ENCODE data around the gene TMC3. TPM values are rescaled to one million over a fixed set of nuclear protein-coding genes. Genes with fewer than 3 reads are reported as not detected.

Gene TMC3
- total RNA-seq, 1 experiment from 2014 or later: not detected

DNA sequence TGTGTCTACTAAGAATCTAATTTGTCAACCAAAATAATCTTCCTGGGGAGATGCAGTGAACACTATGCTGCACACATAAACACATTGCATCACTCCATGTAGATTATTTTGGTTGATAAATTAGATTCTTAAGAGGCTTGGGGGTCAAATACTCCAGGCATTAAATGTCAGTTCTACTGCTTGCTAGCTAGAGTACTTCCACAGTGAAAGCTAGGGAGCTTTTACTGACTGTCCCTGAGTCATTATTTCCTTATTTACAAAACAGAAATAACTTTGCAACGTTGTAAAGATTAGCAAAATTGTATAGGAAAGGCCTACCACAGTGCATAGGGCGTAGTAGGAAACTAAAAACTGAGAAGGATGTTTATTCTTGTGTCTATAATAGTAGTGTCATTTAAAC is 12.9 kb upstream of the TMC3 start:
- in situ Hi-C loops (cut with HindIII; ENCODE audit: low sequenced_read_pairs): no loop called here
- DNase-seq (ENCODE audit: low spot score): no peak

DNA sequence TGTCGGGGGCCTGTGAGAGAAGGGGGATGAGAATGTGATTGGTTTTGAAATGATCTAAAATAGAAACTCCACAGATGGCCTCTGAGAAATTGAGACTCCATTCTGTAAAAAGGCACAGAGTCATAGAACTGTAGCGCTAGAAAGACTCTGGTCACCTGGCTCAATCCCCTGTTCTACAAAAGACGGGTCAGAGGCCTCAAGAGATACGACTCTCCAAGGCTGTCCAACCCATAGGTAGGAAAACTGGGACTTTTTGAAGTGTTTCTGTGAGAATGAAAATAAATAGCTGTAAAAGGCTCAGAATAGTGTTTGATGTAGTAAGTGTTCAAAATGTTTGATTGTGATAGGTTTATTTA is 11.7 kb upstream of the TMC3 start:
- in situ Hi-C loops (cut with HindIII; ENCODE audit: low sequenced_read_pairs): no loop called here
- no peak for DNase-seq (ENCODE audit: low spot score)

DNA sequence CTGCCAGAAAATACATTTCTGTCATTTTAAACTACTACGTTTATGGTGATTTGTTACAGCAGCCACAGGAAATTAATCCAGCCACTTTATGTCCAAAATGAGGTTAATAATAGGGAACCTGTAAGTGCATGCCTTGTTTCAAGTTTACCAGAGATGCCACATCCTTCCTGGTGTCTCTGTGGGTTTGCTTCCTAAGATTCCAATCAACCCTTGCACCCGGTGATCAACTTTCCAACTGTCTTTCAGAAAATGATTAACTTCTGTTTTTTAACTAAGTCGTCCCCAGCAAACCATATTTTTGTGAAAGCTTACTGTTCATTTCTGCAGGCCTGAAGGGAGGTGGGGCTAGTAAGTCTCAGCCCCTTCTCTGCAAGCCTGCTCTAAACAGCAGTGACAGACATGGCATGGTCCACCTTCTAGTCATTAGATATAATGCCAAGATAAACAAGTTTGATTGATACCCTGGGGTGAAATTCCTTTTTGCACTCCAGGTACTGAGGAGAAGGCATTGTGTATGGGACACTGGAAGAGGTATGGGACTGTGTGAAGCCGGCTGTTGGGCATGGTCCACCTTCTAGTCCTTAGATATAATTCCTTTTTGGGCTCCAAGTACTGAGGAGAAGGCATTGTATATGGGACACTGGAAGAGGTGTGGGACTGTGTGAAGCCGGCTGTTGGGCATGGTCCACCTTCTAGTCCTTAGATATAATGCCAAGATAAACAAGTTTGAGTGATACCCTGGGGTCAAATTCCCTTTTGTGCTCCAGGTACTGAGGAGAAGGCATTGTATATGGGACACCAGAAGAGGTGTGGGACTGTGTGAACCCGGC is 11.1 kb upstream of the TMC3 start:
- in situ Hi-C loops (cut with HindIII; ENCODE audit: low sequenced_read_pairs): no loop called here
- DNase-seq (ENCODE audit: low spot score): no peak

- in situ Hi-C loops (cut with HindIII; ENCODE audit: low sequenced_read_pairs): no loop called here
- no peak for DNase-seq (ENCODE audit: low spot score)
Measured at GRCh38 chr15:81381720-81382119, 7.7 kb upstream of the TMC3 start.

- no peak for DNase-seq (ENCODE audit: low spot score)
- in situ Hi-C loops (cut with HindIII; ENCODE audit: low sequenced_read_pairs): no loop called here
Measured at GRCh38 chr15:81380668-81381067, 6.7 kb upstream of the TMC3 start.

DNA sequence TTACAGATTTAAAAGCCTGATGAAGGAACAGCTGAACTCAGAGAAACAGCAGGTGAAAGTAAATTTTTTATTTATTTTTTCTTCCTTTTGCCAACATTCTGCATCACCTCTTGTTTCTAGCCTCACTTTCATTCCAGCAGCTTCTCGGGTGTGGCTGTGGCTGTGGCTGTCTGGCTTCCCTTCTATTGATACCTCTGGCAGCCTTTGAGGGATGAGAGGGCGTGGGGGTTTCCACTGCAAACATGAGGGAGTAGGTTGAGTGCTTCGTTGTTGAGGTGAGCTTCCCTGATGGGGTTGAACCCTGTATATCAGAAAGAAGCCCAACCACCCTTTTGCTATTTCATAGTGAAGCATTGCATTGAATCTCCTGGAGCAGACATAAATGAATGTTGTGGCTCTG is 6.2 kb upstream of the TMC3 start:
- DNase-seq (ENCODE audit: low spot score): no peak
- in situ Hi-C loops (cut with HindIII; ENCODE audit: low sequenced_read_pairs): no loop called here

GRCh38 chr15:81379269-81379668 is 5.3 kb upstream of the TMC3 start:
- DNase-seq (ENCODE audit: low spot score): no peak
- in situ Hi-C loops (cut with HindIII; ENCODE audit: low sequenced_read_pairs): no loop called here

GRCh38 chr15:81378443-81378842 is 4.4 kb upstream of the TMC3 start:
- in situ Hi-C loops (cut with HindIII; ENCODE audit: low sequenced_read_pairs): no loop called here
- DNase-seq (ENCODE audit: low spot score): no peak

GRCh38 chr15:81377871-81378270 is 3.9 kb upstream of the TMC3 start:
- DNase-seq (ENCODE audit: low spot score): no peak
- in situ Hi-C loops (cut with HindIII; ENCODE audit: low sequenced_read_pairs): no loop called here

DNA sequence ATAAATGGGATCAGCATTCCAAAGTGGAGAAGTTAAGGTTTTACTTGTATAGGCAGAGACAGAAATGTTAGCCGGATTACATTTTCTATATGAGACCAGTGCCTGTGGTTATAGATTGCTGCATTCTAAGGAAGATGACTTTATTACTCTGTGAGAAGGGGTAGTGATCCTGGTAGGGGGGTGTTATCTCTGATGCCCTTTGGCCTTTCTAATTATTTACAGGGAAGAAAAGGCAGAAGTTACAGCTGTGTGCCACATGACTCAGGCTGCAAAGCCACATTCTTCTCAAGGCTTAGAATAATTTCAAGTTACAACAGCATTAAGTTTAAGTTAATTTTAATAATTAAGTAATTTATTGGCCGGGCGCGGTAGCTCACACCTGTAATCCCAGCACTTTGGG is 2.2 kb upstream of the TMC3 start:
- DNase-seq (ENCODE audit: low spot score): no peak
- in situ Hi-C loops (cut with HindIII; ENCODE audit: low sequenced_read_pairs): no loop called here

GRCh38 chr15:81375461-81375860 is 1.4 kb upstream of the TMC3 start:
- DNase-seq (ENCODE audit: low spot score): peak; percentile 75
- in situ Hi-C loops (cut with HindIII; ENCODE audit: low sequenced_read_pairs): no loop called here

- no peak for DNase-seq (ENCODE audit: low spot score)
- in situ Hi-C loops (cut with HindIII; ENCODE audit: low sequenced_read_pairs): no loop called here
Measured at GRCh38 chr15:81373176-81373575, 837 bp downstream of the TMC3 start.

DNA sequence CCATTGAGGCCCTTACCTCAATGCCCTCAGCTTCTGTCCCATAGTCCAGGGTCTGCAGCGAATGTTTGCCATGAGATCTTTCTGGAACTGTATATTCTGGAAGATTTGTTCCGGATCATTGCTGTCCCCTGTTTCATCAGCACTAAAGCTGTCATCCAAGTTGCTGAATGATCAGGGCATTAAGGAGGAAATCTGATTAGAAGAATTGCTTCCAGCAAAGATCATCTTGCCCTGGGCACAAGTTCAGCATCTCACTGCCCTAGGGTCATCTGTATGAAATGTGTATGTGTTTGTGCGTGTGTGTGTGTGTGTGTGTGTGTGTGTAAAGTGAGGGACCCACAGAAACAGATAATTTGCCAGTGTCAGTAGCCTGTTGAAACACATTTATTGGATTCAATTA is 1.4 kb downstream of the TMC3 start:
- no peak for DNase-seq (ENCODE audit: low spot score)
- in situ Hi-C loops (cut with HindIII; ENCODE audit: low sequenced_read_pairs): no loop called here

DNA sequence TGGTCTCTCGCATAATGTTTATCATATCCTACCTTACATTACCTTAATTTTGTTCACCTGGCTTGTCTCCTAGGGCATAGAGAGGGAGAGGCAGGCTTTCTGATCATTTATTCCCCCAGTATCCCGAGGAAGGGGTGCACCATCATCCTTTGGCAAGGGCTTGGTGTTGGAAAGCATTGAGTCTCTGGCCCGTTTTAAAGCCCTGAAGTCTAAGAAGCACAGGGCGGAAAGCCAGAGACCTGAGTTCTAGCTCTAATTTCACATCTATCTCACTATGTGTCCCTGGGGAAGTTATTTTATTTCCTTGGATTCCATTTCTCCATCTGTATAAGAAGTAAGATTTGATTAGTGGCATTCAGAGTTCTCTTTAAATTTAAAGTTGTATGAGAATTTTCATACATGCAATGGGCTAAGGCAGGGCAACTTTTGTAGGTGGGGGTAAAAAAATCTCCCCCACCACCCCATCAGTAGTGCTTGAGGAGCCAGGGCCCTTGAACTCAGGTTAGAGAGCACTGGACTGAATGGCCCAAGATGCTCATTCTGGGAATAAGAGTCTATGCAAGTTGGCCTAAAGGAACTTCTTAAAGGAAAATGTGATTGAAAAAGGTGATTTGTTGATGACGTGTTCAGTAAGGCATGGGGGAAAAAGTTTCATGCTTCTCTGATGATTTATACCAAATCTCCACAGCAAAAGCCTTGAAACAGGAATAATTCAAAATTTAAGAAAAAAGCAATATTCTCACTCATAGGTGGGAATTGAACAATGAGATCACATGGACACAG is 10.1 kb downstream of the TMC3 start:
- in situ Hi-C loops (cut with HindIII; ENCODE audit: low sequenced_read_pairs): no loop called here
- DNase-seq (ENCODE audit: low spot score): no peak

GRCh38 chr15:81363276-81363675 is 10.7 kb downstream of the TMC3 start:
- no peak for DNase-seq (ENCODE audit: low spot score)
- in situ Hi-C loops (cut with HindIII; ENCODE audit: low sequenced_read_pairs): no loop called here

DNA sequence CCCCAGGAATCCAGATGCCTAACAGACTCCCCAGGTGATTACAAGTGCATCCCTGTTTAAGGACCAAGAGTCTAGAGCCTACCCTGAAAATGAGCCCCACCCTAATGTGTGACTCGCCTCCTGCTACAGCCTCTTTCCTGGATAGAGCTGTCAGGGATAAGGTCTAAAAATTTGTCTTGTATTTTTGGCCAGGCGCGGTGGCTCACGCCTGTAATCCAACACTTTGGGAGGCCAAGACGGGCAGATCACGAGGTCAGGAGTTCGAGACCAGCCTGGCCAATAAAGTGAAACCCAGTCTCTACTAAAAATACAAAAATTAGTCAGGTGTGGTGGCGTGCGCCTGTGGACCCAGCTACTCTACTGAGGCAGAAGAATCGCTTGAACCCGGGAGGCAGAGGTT is 11.2 kb downstream of the TMC3 start:
- in situ Hi-C loops (cut with HindIII; ENCODE audit: low sequenced_read_pairs): no loop called here
- no peak for DNase-seq (ENCODE audit: low spot score)

DNA sequence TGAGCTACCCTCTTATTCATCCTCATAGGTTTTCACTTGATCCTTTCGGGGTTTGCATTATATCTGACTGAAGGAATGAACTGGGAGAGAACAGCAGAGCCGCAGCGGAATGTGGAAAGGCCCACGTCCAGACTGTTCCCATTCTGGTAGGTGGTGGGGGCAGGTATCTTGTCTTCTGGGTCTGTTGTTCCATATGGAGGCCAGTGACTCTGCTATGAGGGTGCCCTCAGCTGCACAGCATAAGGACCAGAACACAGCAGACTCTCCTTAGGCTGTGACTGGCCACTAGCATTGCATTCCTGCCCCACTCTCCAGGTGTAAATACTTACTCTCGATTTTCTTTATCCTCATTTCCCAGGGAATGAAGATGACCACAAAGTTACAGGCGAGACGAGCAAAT is 12.1 kb downstream of the TMC3 start:
- no peak for DNase-seq (ENCODE audit: low spot score)
- in situ Hi-C loops (cut with HindIII; ENCODE audit: low sequenced_read_pairs): no loop called here

DNA sequence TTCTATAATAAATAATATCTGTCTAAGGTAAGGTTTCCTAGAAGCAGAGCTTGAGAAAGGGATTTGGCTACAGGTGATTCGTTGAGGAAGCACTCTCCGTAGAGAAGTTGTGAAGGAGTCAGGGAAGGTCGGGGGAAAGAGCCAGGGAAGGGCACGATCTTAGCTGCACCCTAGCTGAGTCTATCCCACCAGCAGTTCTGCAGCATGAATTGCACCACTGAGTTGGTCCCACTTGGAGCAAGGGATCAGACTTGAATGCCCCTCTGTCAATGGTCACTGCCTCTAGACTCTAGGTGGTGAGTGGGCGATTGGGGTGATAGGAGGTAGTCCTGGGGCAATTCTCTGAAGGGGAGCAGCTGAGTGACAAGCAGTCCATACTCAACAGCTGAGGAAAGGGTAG is 13.5 kb downstream of the TMC3 start:
- no peak for DNase-seq (ENCODE audit: low spot score)
- in situ Hi-C loops (cut with HindIII; ENCODE audit: low sequenced_read_pairs): no loop called here

DNA sequence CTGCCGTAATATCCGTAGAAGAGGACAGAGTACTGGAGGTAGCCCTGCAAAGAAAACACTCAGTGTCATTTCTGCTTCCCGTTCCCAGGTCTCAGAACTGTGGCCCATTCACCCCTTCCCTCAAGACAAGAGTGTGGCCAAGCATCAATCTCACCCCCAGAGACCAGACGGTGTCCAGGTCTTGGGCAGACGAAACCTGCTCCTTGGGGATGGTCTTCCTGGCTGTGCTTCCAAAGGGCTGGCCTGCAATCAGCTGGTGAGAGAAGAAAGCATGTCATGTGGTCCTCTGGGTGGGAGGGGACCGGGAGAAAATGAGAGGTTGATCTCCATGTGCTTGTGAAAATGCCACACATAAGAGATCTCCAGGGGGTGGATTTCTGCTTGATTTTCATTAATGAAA is 15.8 kb downstream of the TMC3 start:
- in situ Hi-C loops (cut with HindIII; ENCODE audit: low sequenced_read_pairs): no loop called here

DNA sequence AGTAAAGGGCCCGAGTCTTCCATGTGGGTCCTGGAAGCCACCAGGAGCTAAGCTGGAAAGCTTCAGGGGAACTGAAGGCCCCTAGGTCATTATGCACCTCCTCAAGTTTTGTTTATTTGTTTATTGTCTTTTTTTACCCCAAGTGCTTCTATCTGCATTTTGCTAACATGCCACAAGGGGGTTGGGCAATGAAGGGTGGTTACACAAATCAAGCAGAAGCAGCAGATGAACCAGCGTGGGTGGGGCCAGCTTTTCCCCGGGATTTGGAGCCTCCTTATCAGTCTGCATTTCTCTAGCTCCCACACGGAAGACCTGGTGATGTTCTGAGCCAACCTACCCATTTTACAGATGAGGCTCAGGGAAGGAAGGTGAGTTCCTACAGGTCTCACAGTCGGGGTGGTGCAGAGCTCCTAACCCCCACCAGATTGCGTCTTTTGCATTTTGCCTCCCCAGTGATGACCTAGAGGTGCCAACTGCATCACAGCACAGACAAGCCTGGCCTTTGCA is 16.8 kb downstream of the TMC3 start:
- no peak for DNase-seq (ENCODE audit: low spot score)
- in situ Hi-C loops (cut with HindIII; ENCODE audit: low sequenced_read_pairs): no loop called here

More for the DNA sequence above, 15.8 kb downstream of the TMC3 start:
- DNase-seq (ENCODE audit: low spot score): peak; percentile 34

GRCh38 chr15:81356252-81356651 is 17.8 kb downstream of the TMC3 start:
- DNase-seq (ENCODE audit: low spot score): no peak
- in situ Hi-C loops (cut with HindIII; ENCODE audit: low sequenced_read_pairs): no loop called here

Measured in G401 (cell line).